K562 (cell line): ENCODE data around the gene S100A7A. TPM values are rescaled to one million over a fixed set of nuclear protein-coding genes. Genes with fewer than 3 reads are reported as not detected.

Experiments used
- ARID1B ChIP-seq: fragments of 450-650 bp; IDR thresholded peaks from 2 replicates; pipeline ENCODE4 v1.6.1; 2016; ENCODE audit warnings: antibody characterized with exemption, mild to moderate bottlenecking, inconsistent platforms
- PPARD ChIP-seq: fragments of 250-450 bp; sonication (Bioruptor Pico); IDR thresholded peaks from 2 replicates; pipeline ENCODE4 v1.8.0; 2022; ENCODE audit warnings: inconsistent platforms, mild to moderate bottlenecking, moderate library complexity
- SRF ChIP-seq, 2 experiments: fragments of 250-450, 450-650 bp in 1 of 2; sonication (Bioruptor Pico) in 1 of 2; sonication (generic) in 1 of 2; formaldehyde crosslinking; IDR thresholded peaks; 2 replicates each; pipeline versions ENCODE4 v1.5.0 to v1.5.1; 2020 to 2022; ENCODE audit warnings: mild to moderate bottlenecking in 1 of 2, missing genetic modification reagents in 1 of 2
- STAG1 ChIP-seq: sonication (generic); formaldehyde crosslinking; IDR thresholded peaks from 2 replicates; pipeline ENCODE4 v1.5.0; 2020; ENCODE audit warnings: missing genetic modification reagents, borderline replicate concordance
- polyA plus RNA-seq, 8 experiments: library from polyadenylated mRNA; depleted of rRNA in 4 of 8; stranded (reverse) in 5 of 8; unstranded in 3 of 8; fragments of >200 nt; fragmentation: Nextera tagmentation in 2 of 8; fragmentation: Illumina TruSeq in 1 of 8; extraction: Ambion mirVana in 2 of 8; extraction: Trizol in 1 of 8; gene quantifications; 2 replicates each; pipeline versions ENCODE4 v1.2.1 to v1.2.3, GENCODE V29; 2011 to 2014; ENCODE audit warnings: inconsistent platforms in 1 of 8, missing spikeins in 1 of 8
- total RNA-seq, 7 experiments: library from RNA; depleted of rRNA in 6 of 7; stranded (reverse); fragments of >200 nt in 6 of 7; fragmentation: Illumina TruSeq in 2 of 7; extraction: Trizol in 2 of 7; gene quantifications; 2 replicates each; pipeline versions ENCODE4 v1.2.1 to v1.2.3, GENCODE V29; 2011 to 2021; ENCODE audit warnings: low replicate concordance in 1 of 7
- TF ChIP-seq, protein P1 (sequence below): sonication (generic); formaldehyde crosslinking; IDR thresholded peaks from 2 replicates; pipeline ENCODE4 v1.8.1; 2023; ENCODE audit warnings: missing genetic modification reagents, mild to moderate bottlenecking, borderline replicate concordance
- TF ChIP-seq, protein P2 (sequence below): fragments of 450-650 bp; formaldehyde crosslinking; IDR thresholded peaks from 2 replicates; pipeline ENCODE4 v1.4.0; 2020; ENCODE audit warnings: mild to moderate bottlenecking, moderate library complexity

S100A7A gene
- total and polyA plus RNA-seq, 9 of the 15 experiments (the other 6 are each of a cell fraction or from before 2014, with no cell fraction given): not detected

DNA sequence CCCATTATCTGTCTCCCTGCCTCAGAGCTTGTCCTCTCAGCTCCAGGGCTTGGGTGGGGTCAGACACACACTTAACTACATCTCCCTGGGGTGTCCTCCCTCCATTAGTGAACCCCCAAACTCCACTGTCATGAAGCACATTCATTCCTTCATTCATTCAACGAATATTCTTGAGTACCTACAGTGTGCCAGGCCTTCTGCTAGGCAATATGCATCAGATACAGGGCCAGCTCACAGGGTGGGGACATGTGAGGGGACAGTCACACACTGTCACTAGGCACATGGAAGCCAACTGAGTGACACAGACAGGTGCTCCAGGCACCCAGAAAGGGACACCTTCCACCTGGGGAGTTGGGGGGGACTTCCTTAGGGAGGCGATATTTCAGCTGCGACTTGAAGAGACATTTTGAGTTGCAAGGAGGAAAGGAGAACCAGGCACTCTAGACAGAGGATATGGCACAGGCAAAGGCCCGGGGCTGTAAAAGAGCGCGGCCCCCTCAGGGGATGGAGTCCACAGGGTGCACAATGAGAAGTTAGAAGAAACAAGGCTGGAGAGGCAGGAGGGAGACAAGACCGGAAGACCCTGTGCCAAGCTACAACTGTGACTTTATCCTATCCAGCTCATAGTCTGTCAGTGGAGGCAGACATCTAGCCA lies 16.8 kb upstream of the S100A7A start (continued):
- TF ChIP-seq, protein P1, sequence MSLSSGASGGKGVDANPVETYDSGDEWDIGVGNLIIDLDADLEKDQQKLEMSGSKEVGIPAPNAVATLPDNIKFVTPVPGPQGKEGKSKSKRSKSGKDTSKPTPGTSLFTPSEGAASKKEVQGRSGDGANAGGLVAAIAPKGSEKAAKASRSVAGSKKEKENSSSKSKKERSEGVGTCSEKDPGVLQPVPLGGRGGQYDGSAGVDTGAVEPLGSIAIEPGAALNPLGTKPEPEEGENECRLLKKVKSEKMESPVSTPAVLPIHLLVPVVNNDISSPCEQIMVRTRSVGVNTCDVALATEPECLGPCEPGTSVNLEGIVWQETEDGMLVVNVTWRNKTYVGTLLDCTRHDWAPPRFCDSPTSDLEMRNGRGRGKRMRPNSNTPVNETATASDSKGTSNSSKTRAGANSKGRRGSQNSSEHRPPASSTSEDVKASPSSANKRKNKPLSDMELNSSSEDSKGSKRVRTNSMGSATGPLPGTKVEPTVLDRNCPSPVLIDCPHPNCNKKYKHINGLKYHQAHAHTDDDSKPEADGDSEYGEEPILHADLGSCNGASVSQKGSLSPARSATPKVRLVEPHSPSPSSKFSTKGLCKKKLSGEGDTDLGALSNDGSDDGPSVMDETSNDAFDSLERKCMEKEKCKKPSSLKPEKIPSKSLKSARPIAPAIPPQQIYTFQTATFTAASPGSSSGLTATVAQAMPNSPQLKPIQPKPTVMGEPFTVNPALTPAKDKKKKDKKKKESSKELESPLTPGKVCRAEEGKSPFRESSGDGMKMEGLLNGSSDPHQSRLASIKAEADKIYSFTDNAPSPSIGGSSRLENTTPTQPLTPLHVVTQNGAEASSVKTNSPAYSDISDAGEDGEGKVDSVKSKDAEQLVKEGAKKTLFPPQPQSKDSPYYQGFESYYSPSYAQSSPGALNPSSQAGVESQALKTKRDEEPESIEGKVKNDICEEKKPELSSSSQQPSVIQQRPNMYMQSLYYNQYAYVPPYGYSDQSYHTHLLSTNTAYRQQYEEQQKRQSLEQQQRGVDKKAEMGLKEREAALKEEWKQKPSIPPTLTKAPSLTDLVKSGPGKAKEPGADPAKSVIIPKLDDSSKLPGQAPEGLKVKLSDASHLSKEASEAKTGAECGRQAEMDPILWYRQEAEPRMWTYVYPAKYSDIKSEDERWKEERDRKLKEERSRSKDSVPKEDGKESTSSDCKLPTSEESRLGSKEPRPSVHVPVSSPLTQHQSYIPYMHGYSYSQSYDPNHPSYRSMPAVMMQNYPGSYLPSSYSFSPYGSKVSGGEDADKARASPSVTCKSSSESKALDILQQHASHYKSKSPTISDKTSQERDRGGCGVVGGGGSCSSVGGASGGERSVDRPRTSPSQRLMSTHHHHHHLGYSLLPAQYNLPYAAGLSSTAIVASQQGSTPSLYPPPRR (CRISPR knock-in tag): no peak
- TF ChIP-seq STAG1 (CRISPR knock-in tag) (no peak), ARID1B (no peak), PPARD (CRISPR knock-in tag) (no peak), SRF (CRISPR knock-in tag; IDR thresholded peaks at IDR 0.05) (no peak)
- TF ChIP-seq, protein P2, sequence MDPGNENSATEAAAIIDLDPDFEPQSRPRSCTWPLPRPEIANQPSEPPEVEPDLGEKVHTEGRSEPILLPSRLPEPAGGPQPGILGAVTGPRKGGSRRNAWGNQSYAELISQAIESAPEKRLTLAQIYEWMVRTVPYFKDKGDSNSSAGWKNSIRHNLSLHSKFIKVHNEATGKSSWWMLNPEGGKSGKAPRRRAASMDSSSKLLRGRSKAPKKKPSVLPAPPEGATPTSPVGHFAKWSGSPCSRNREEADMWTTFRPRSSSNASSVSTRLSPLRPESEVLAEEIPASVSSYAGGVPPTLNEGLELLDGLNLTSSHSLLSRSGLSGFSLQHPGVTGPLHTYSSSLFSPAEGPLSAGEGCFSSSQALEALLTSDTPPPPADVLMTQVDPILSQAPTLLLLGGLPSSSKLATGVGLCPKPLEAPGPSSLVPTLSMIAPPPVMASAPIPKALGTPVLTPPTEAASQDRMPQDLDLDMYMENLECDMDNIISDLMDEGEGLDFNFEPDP (CRISPR knock-in tag): no peak
